AG09309 (cell line): ENCODE measurements around the gene MYOCD.

Experiments
- DNase-seq: peaks from one replicate; pipeline ENCODE4 v3.0.0-alpha.2; 2010; ENCODE audit warnings: low read depth
- H3K4me3 ChIP-seq: 2 replicates; pipeline ENCODE4 v1.5.1; 2011; ENCODE audit warnings: mild to moderate bottlenecking, low read depth, low read length, moderate library complexity; ENCODE audit not compliant: control insufficient read depth
- CTCF ChIP-seq: IDR thresholded peaks from 2 replicates; pipeline ENCODE4 v1.5.1; 2011; ENCODE audit warnings: mild to moderate bottlenecking, low read depth, low read length, inconsistent platforms; ENCODE audit not compliant: insufficient read depth, control insufficient read depth; ENCODE audit errors: missing control alignments

MYOCD gene

GRCh38 chr17:12739500-12739899 is 73.8 kb downstream of the MYOCD start:
- no peak for TF ChIP-seq CTCF
- H3K4me3 ChIP-seq, result no peak overlapping the region
- no peak for DNase-seq

- no peak for DNase-seq
- H3K4me3 ChIP-seq, result no peak overlapping the region
- TF ChIP-seq CTCF, result no peak
Observed at GRCh38 chr17:12743046-12743445, 77.4 kb downstream of the MYOCD start.

- H3K4me3 ChIP-seq, result no peak overlapping the region
- DNase-seq, result no peak
- no peak for TF ChIP-seq CTCF
Observed at GRCh38 chr17:12744298-12744697, 78.6 kb downstream of the MYOCD start.

- no peak overlapping the region for H3K4me3 ChIP-seq
- TF ChIP-seq CTCF, result no peak
- DNase-seq, result no peak
Observed at GRCh38 chr17:12744786-12745185, 79.1 kb downstream of the MYOCD start.

GRCh38 chr17:12745486-12745885 is 79.8 kb downstream of the MYOCD start:
- no peak for DNase-seq
- TF ChIP-seq CTCF, result no peak
- H3K4me3 ChIP-seq, result no peak overlapping the region

- H3K4me3 ChIP-seq, result no peak overlapping the region
- no peak for TF ChIP-seq CTCF
- no peak for DNase-seq
Observed at GRCh38 chr17:12756786-12757185, 91.1 kb downstream of the MYOCD start.

GRCh38 chr17:12759090-12759489 is 93.4 kb downstream of the MYOCD start:
- H3K4me3 ChIP-seq, result no peak overlapping the region
- DNase-seq, result no peak
- no peak for TF ChIP-seq CTCF
